Activated naive CD8-positive, alpha-beta T cell treated with anti-CD3 and anti-CD28 coated beads, Interleukin-2, amount 50 U/mL, for 24 hours (primary cell): ENCODE data around the gene C10orf88.
"Not testable (repeated sequence)": the region's sequence is repeated elsewhere in the genome, so short reads cannot be mapped to it uniquely, and the experiment has no call there.

Experiments used
- ATAC-seq: fragments of 150-1000 bp; cut with Tn5 transposase; one replicate; pipeline ENCODE4 v1.10.0; 2021
- DNase-seq: peaks from one replicate; pipeline ENCODE4 v3.0.0; 2021
- H3K27ac Mint-ChIP-seq: one replicate; pipeline ENCODE4 v1.8.0; 2021; ENCODE audit warnings: mild to moderate bottlenecking, mixed read lengths
- H3K27me3 Mint-ChIP-seq: one replicate; pipeline ENCODE4 v1.8.0; 2021; ENCODE audit warnings: mixed read lengths
- H3K36me3 Mint-ChIP-seq: one replicate; pipeline ENCODE4 v1.8.0; 2021; ENCODE audit warnings: low read depth, mixed read lengths
- H3K4me1 Mint-ChIP-seq: one replicate; pipeline ENCODE4 v1.8.0; 2021; ENCODE audit warnings: mixed read lengths
- H3K4me3 Mint-ChIP-seq: one replicate; pipeline ENCODE4 v1.8.0; 2021; ENCODE audit warnings: mild to moderate bottlenecking, moderate library complexity, mixed read lengths
- H3K9me3 Mint-ChIP-seq: one replicate; pipeline ENCODE4 v1.8.0; 2021; ENCODE audit warnings: mixed read lengths

C10orf88 gene

GRCh38 chr10:122930140-122930539 is 23.9 kb downstream of the C10orf88 start:
- no peaks in the 10 kb centered on the region for H3K9me3 Mint-ChIP-seq
- peaks cover 17% of the 10 kb centered on the region for H3K36me3 Mint-ChIP-seq
- no peak for ATAC-seq
- peaks cover 1% of the 10 kb centered on the region for H3K4me1 Mint-ChIP-seq
- no peak overlapping the region for H3K4me3 Mint-ChIP-seq
- no peak for DNase-seq
- no peak overlapping the region for H3K27ac Mint-ChIP-seq
- no peaks in the 10 kb centered on the region for H3K27me3 Mint-ChIP-seq

- no peaks in the 10 kb centered on the region for H3K9me3 Mint-ChIP-seq
- no peaks in the 10 kb centered on the region for H3K36me3 Mint-ChIP-seq
- H3K4me3 Mint-ChIP-seq: no peak overlapping the region
- ATAC-seq (no peak), DNase-seq (no peak)
- no peaks in the 10 kb centered on the region for H3K4me1 Mint-ChIP-seq
- H3K27me3 Mint-ChIP-seq: peaks cover 2% of the 10 kb centered on the region
- no peak overlapping the region for H3K27ac Mint-ChIP-seq
Measured at GRCh38 chr10:122915700-122916099, 38.3 kb downstream of the C10orf88 start.

- H3K9me3 Mint-ChIP-seq: no peaks in the 10 kb centered on the region
- H3K27ac Mint-ChIP-seq: no peak overlapping the region
- peaks cover 8% of the 10 kb centered on the region for H3K27me3 Mint-ChIP-seq
- no peaks in the 10 kb centered on the region for H3K4me1 Mint-ChIP-seq
- no peaks in the 10 kb centered on the region for H3K36me3 Mint-ChIP-seq
- DNase-seq: peak; percentile 65
- no peak overlapping the region for H3K4me3 Mint-ChIP-seq
- no peak for ATAC-seq
Measured at GRCh38 chr10:122911889-122912484, 42.0 kb downstream of the C10orf88 start.

GRCh38 chr10:122910310-122910709 is 43.7 kb downstream of the C10orf88 start, which contains the start of gene FAM24A:
FAM24A (plus strand) TSS chr10:122910610; CDS start chr10:122911635, 1,025 bp downstream.
- Mint-ChIP-seq H3K27me3 (peaks cover 11% of the 10 kb centered on the region), H3K4me1 (no peaks in the 10 kb centered on the region), H3K36me3 (no peaks in the 10 kb centered on the region), H3K27ac (no peak within 1 kb of the TSS), H3K4me3 (no peak within 1 kb of the TSS), H3K9me3 (no peaks in the 10 kb centered on the region)
- no peak for DNase-seq
- ATAC-seq: no peak

- DNase-seq, ATAC-seq, H3K27ac Mint-ChIP-seq, H3K4me3 Mint-ChIP-seq, H3K36me3 Mint-ChIP-seq, H3K4me1 Mint-ChIP-seq: not testable (repeated sequence)
- Mint-ChIP-seq H3K27me3 (peaks cover 38% of the 10 kb centered on the region), H3K9me3 (peaks cover 23% of the 10 kb centered on the region)
Measured at GRCh38 chr10:122903861-122904260, 50.2 kb downstream of the C10orf88 start.

- Mint-ChIP-seq H3K4me1 (peaks cover 3% of the 10 kb centered on the region), H3K27ac (no peak overlapping the region), H3K36me3 (peaks cover 15% of the 10 kb centered on the region), H3K4me3 (no peak overlapping the region), H3K9me3 (no peaks in the 10 kb centered on the region), H3K27me3 (no peaks in the 10 kb centered on the region)
- ATAC-seq: no peak
- no peak for DNase-seq
Measured at GRCh38 chr10:122894261-122894944, 59.6 kb downstream of the C10orf88 start.

- DNase-seq (no peak), ATAC-seq (no peak)
- Mint-ChIP-seq H3K4me3 (no peak overlapping the region), H3K4me1 (peaks cover 30% of the 10 kb centered on the region), H3K36me3 (peaks cover 30% of the 10 kb centered on the region), H3K27me3 (peaks cover 3% of the 10 kb centered on the region), H3K27ac (no peak overlapping the region), H3K9me3 (no peaks in the 10 kb centered on the region)
Measured at GRCh38 chr10:122884166-122884565, 69.9 kb downstream of the C10orf88 start.

GRCh38 chr10:122882766-122883165 is 71.3 kb downstream of the C10orf88 start:
- peaks cover 42% of the 10 kb centered on the region for H3K4me1 Mint-ChIP-seq
- no peaks in the 10 kb centered on the region for H3K9me3 Mint-ChIP-seq
- peak overlapping the region; percentile 31 for H3K4me3 Mint-ChIP-seq
- ATAC-seq (peak; percentile 41), DNase-seq (no peak)
- peaks cover 3% of the 10 kb centered on the region for H3K27me3 Mint-ChIP-seq
- H3K27ac Mint-ChIP-seq: peak overlapping the region; percentile 44
- peaks cover 37% of the 10 kb centered on the region for H3K36me3 Mint-ChIP-seq
